ENCODE data around the gene ATRN. TPM values are rescaled to one million over a fixed set of nuclear protein-coding genes. Genes with fewer than 3 reads are reported as not detected.

The ATRN gene
- total and polyA plus RNA-seq, 2 donors (not counting 3 experiments of a cell fraction or from before 2014, with no cell fraction given), result 32.3 to 33.1 TPM

DNA sequence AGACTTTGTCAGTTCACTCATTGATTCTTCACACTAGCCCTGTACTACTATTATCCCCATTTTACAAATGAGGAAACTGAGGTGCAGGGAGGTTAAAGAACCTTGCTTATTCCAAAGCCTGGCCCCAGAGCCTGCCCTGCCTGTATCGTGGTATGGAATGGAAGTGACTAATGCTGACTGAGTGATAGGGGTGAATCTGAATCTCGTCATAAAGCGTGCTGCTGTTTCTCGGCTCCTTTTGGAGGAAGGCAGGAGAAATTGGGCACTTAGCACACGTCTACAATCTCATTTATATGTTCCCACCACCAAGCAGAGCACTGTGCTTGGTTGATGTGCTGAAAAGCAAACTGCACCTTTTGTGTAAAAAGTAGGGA is 175.2 kb downstream of the ATRN start:
- TF ChIP-seq POLR2AphosphoS5 (IDR thresholded peaks at IDR 0.05; ENCODE audit: insufficient read depth, low read depth, low read length) (no peak), GATA2 (IDR thresholded peaks at IDR 0.05; ENCODE audit: insufficient read depth, insufficient read length, low read depth, low read length) (no peak), JUN (IDR thresholded peaks at IDR 0.05; ENCODE audit: borderline replicate concordance, insufficient read depth, insufficient read length, low read depth) (no peak), MYC (IDR thresholded peaks at IDR 0.05; ENCODE audit: low read depth, low read length) (no peak), FOS (IDR thresholded peaks at IDR 0.05; ENCODE audit: borderline replicate concordance, insufficient read depth, low read length) (no peak), POLR2A (IDR thresholded peaks at IDR 0.05; ENCODE audit: low read depth, low read length) (no peak), EZH2 (IDR thresholded peaks at IDR 0.05; ENCODE audit: borderline replicate concordance, low read depth, low read length, severe bottlenecking) (no peak)
- TF ChIP-seq, protein P1, sequence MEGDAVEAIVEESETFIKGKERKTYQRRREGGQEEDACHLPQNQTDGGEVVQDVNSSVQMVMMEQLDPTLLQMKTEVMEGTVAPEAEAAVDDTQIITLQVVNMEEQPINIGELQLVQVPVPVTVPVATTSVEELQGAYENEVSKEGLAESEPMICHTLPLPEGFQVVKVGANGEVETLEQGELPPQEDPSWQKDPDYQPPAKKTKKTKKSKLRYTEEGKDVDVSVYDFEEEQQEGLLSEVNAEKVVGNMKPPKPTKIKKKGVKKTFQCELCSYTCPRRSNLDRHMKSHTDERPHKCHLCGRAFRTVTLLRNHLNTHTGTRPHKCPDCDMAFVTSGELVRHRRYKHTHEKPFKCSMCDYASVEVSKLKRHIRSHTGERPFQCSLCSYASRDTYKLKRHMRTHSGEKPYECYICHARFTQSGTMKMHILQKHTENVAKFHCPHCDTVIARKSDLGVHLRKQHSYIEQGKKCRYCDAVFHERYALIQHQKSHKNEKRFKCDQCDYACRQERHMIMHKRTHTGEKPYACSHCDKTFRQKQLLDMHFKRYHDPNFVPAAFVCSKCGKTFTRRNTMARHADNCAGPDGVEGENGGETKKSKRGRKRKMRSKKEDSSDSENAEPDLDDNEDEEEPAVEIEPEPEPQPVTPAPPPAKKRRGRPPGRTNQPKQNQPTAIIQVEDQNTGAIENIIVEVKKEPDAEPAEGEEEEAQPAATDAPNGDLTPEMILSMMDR (IDR thresholded peaks at IDR 0.05; ENCODE audit: extremely low read depth in 1 of 2, insufficient read depth in 1 of 2, low read depth in 1 of 2, low read length in 2 of 2), result no peak
- TF ChIP-seq, protein P2, sequence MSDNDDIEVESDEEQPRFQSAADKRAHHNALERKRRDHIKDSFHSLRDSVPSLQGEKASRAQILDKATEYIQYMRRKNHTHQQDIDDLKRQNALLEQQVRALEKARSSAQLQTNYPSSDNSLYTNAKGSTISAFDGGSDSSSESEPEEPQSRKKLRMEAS (IDR thresholded peaks at IDR 0.05; ENCODE audit: insufficient read depth, insufficient read length), result no peak
- ChIA-PET POLR2A (no interaction called here), CTCF (interaction anchor here (1.4 kb wide), 1 partner anchor 23 kb away, joined by 3 read pairs; no protein-coding TSS in a partner anchor)
- Histone ChIP-seq H3K4me2 (ENCODE audit: insufficient read depth, low read length) (no peak overlapping the region), H3K4me3 (replicated peaks in 1 of 3; ENCODE audit: insufficient read depth in 1 of 3, low read depth in 1 of 3, low read length in 3 of 3) (no peak overlapping the region), H2AFZ (ENCODE audit: low read depth, low read length) (no peak overlapping the region), H3K9me1 (replicated peaks; ENCODE audit: control insufficient read depth, extremely low read depth, insufficient read depth, low read length) (no peaks in the 10 kb centered on the region), H3K27ac (ENCODE audit: insufficient read depth, low read depth, low read length) (no peak overlapping the region), H3K9me3 (replicated peaks; ENCODE audit: control insufficient read depth, insufficient read depth, low read length) (no peaks in the 10 kb centered on the region), H3K36me3 (ENCODE audit: control insufficient read depth in 2 of 2, extremely low read depth in 1 of 2, insufficient read depth in 2 of 2, low read length in 2 of 2) (peaks cover 0 to 3% of the 10 kb centered on the region in 2 experiments), H3K79me2 (ENCODE audit: control insufficient read depth, insufficient read depth, low read length) (no peaks in the 10 kb centered on the region), H3K27me3 (ENCODE audit: control insufficient read depth in 2 of 2, insufficient read depth in 2 of 2, low read length in 2 of 2) (no peaks in the 10 kb centered on the region), H4K20me1 (replicated peaks; ENCODE audit: control insufficient read depth, extremely low read depth, insufficient read depth, low read length) (no peaks in the 10 kb centered on the region), H3K4me1 (ENCODE audit: control insufficient read depth, extremely low read depth, insufficient read depth, low read length) (no peaks in the 10 kb centered on the region), H3K9ac (replicated peaks; ENCODE audit: extremely low read depth, insufficient read depth, low read length) (no peak overlapping the region)
- FAIRE-seq, result no peak
- intact Hi-C loops (cut with micrococcal nuclease) (no loop called here), dilution Hi-C loops (cut with MboI; ENCODE audit: extremely low pct_ligation_motif_present, low sequenced_read_pairs) (no loop called here)
- no peak for DNase-seq (ENCODE audit: low read depth, low spot score)
- no TSS peak for BruUV-seq (replicated peaks)
